Endothelial cell of umbilical vein (primary cell): Measurements from ENCODE around the gene MAP2K5. TPM values are rescaled to one million over a fixed set of nuclear protein-coding genes. Genes with fewer than 3 reads are reported as not detected.

ENCODE experiments used
- BruUV-seq: library from RNA; stranded (reverse); fragments of 400-500 nt; replicated peaks from 2 replicates; lab custom pipeline; 2021; lab: Mats Ljungman, UMichigan
- CTCF ChIA-PET: fragments of 300-600, 350-600 bp; sonication (Branson Sonifier 250); formaldehyde crosslinking; loops from one replicate; lab custom pipeline; 2021; ENCODE audit warnings: antibody characterized with exemption, inconsistent platforms; lab: Charles Lee
- POLR2A ChIA-PET: fragments of 300-600, 350-600 bp; sonication (Branson Sonifier 250); formaldehyde crosslinking; loops from one replicate; lab custom pipeline; 2021; ENCODE audit warnings: antibody characterized with exemption, inconsistent platforms; lab: Charles Lee
- DNase-seq: peaks from one replicate; pipeline ENCODE4 v3.0.0-alpha.2; 2011; ENCODE audit warnings: low read depth, low spot score
- FAIRE-seq: peaks from 2 replicates; lab custom pipeline; 2011; peaks lifted over from hg19 to GRCh38; lab: Jason Lieb, UNC
- H2AFZ ChIP-seq: 2 replicates; pipeline ENCODE4 v1.6.0; 2012; ENCODE audit warnings: low read depth, low read length, control low read depth, inconsistent platforms
- H3K27ac ChIP-seq: 2 replicates; pipeline ENCODE4 v1.5.1; 2011; ENCODE audit warnings: low read depth, mild to moderate bottlenecking, control low read depth, low read length, moderate library complexity; ENCODE audit not compliant: insufficient read depth
- H3K27me3 ChIP-seq, 2 experiments: 2 replicates each; pipeline versions ENCODE4 v1.6.0 to v1.6.1; 2011; ENCODE audit warnings: low read length in 2 of 2, mixed read lengths in 1 of 2; ENCODE audit not compliant: control insufficient read depth in 2 of 2, insufficient read depth in 2 of 2
- H3K36me3 ChIP-seq, 2 experiments: 2 replicates in 1 of 2; 3 replicates in 1 of 2; pipeline ENCODE4 v1.5.1; 2011; ENCODE audit warnings: low read length in 2 of 2, mild to moderate bottlenecking in 1 of 2, moderate library complexity in 1 of 2; ENCODE audit not compliant: control insufficient read depth in 2 of 2, insufficient read depth in 2 of 2; ENCODE audit errors: extremely low read depth in 1 of 2
- H3K4me1 ChIP-seq: 3 replicates; pipeline ENCODE4 v1.5.1; 2011; ENCODE audit warnings: mild to moderate bottlenecking, low read length; ENCODE audit not compliant: control insufficient read depth, insufficient read depth; ENCODE audit errors: extremely low read depth
- H3K4me2 ChIP-seq: 2 replicates; pipeline ENCODE4 v1.6.1; 2011; ENCODE audit warnings: low read length, control low read depth, mixed read lengths; ENCODE audit not compliant: insufficient read depth
- H3K4me3 ChIP-seq, 3 experiments: fragments of 200-600 bp in 1 of 3; sonication (generic), shearing (Covaris generic) in 1 of 3; replicated peaks in 1 of 3; 2 replicates each; pipeline ENCODE4 v1.5.1; 2011 to 2016; ENCODE audit warnings: control low read depth in 3 of 3, low read length in 3 of 3, mild to moderate bottlenecking in 2 of 3, inconsistent platforms in 1 of 3, low read depth in 1 of 3, moderate library complexity in 1 of 3; ENCODE audit not compliant: insufficient read depth in 1 of 3
- H3K79me2 ChIP-seq: 2 replicates; pipeline ENCODE4 v1.6.0; 2012; ENCODE audit warnings: low read length, inconsistent platforms; ENCODE audit not compliant: control insufficient read depth, insufficient read depth
- H3K9ac ChIP-seq: replicated peaks from 2 replicates; pipeline ENCODE3; 2011; ENCODE audit warnings: low read length, control low read depth; ENCODE audit not compliant: insufficient read depth; ENCODE audit errors: extremely low read depth
- H3K9me1 ChIP-seq: replicated peaks from 3 replicates; pipeline ENCODE4 v1.6.0; 2011; ENCODE audit warnings: mild to moderate bottlenecking, low read length; ENCODE audit not compliant: control insufficient read depth, insufficient read depth; ENCODE audit errors: extremely low read depth
- H3K9me3 ChIP-seq: replicated peaks from 2 replicates; pipeline ENCODE4 v1.5.1; 2012; ENCODE audit warnings: low read length, inconsistent platforms; ENCODE audit not compliant: control insufficient read depth, insufficient read depth
- H4K20me1 ChIP-seq: replicated peaks from 2 replicates; pipeline ENCODE3; 2011; ENCODE audit warnings: mild to moderate bottlenecking, low read length; ENCODE audit not compliant: control insufficient read depth, insufficient read depth; ENCODE audit errors: extremely low read depth
- CTCF ChIP-seq, 2 donors: IDR thresholded peaks; 1 replicate in 1 of 2; 2 replicates in 1 of 2; pipeline ENCODE4 v1.5.1; 2011; ENCODE audit warnings: low read length in 2 of 2, mild to moderate bottlenecking in 2 of 2, moderate library complexity in 2 of 2, control low read depth in 1 of 2, inconsistent platforms in 1 of 2, low read depth in 1 of 2; ENCODE audit not compliant: insufficient read depth in 1 of 2; ENCODE audit errors: extremely low read depth in 1 of 2
- EZH2 ChIP-seq: IDR thresholded peaks from 2 replicates; pipeline ENCODE4 v1.6.1; 2012; ENCODE audit warnings: borderline replicate concordance, low read depth, mild to moderate bottlenecking, moderate library complexity, low read length, inconsistent platforms; ENCODE audit not compliant: severe bottlenecking
- FOS ChIP-seq: IDR thresholded peaks from 2 replicates; pipeline ENCODE4 v1.6.1; 2011; ENCODE audit warnings: mild to moderate bottlenecking, low read length, moderate library complexity, borderline replicate concordance; ENCODE audit not compliant: insufficient read depth
- GATA2 ChIP-seq: IDR thresholded peaks from 2 replicates; pipeline ENCODE4 v1.7.0; 2011; ENCODE audit warnings: low read depth, mild to moderate bottlenecking, moderate library complexity, mixed read lengths, low read length; ENCODE audit not compliant: insufficient read length, insufficient read depth
- JUN ChIP-seq: IDR thresholded peaks from 2 replicates; pipeline ENCODE4 v1.6.1; 2011; ENCODE audit warnings: borderline replicate concordance, low read depth; ENCODE audit not compliant: insufficient read length, insufficient read depth
- MYC ChIP-seq: IDR thresholded peaks from one replicate; pipeline ENCODE4 v1.6.1; 2011; ENCODE audit warnings: mild to moderate bottlenecking, low read depth, low read length
- POLR2A ChIP-seq: IDR thresholded peaks from 2 replicates; pipeline ENCODE4 v1.6.1; 2012; ENCODE audit warnings: low read depth, mild to moderate bottlenecking, control low read depth, low read length
- POLR2AphosphoS5 ChIP-seq: IDR thresholded peaks from 2 replicates; pipeline ENCODE4 v1.6.1; 2012; ENCODE audit warnings: low read depth, mild to moderate bottlenecking, control low read depth, low read length, moderate library complexity; ENCODE audit not compliant: insufficient read depth
- dilution Hi-C: fragments of 300-500 bp; cut with MboI; formaldehyde crosslinking; loops from one replicate; pipeline ENCODE4 v1.15.0; 2019; ENCODE audit warnings: low sequenced_read_pairs; ENCODE audit not compliant: extremely low pct_ligation_motif_present
- intact Hi-C: fragments of 100-400 bp; cut with micrococcal nuclease; formaldehyde crosslinking; loops from one replicate; pipeline ENCODE4 v1.10.0; 2022
- polyA plus RNA-seq, 4 experiments: library from polyadenylated mRNA; depleted of rRNA in 3 of 4; stranded (reverse) in 3 of 4; unstranded in 1 of 4; fragments of >200 nt; gene quantifications; 2 replicates each; pipeline versions ENCODE4 v1.2.1 to v1.2.3, GENCODE V29; 2011 to 2012; ENCODE audit warnings: missing spikeins in 1 of 4
- total RNA-seq: library from RNA; stranded (reverse); gene quantifications from 2 replicates; pipeline ENCODE4 v1.2.3, GENCODE V29; 2021
- TF ChIP-seq, protein P1 (sequence below): IDR thresholded peaks from 2 replicates; pipeline ENCODE4 v1.6.1; 2011; ENCODE audit not compliant: insufficient read depth, insufficient read length

MAP2K5 gene
- total and polyA plus RNA-seq, 2 donors (not counting 3 experiments of a cell fraction or from before 2014, with no cell fraction given) = 4.9 to 24.7 TPM

DNA sequence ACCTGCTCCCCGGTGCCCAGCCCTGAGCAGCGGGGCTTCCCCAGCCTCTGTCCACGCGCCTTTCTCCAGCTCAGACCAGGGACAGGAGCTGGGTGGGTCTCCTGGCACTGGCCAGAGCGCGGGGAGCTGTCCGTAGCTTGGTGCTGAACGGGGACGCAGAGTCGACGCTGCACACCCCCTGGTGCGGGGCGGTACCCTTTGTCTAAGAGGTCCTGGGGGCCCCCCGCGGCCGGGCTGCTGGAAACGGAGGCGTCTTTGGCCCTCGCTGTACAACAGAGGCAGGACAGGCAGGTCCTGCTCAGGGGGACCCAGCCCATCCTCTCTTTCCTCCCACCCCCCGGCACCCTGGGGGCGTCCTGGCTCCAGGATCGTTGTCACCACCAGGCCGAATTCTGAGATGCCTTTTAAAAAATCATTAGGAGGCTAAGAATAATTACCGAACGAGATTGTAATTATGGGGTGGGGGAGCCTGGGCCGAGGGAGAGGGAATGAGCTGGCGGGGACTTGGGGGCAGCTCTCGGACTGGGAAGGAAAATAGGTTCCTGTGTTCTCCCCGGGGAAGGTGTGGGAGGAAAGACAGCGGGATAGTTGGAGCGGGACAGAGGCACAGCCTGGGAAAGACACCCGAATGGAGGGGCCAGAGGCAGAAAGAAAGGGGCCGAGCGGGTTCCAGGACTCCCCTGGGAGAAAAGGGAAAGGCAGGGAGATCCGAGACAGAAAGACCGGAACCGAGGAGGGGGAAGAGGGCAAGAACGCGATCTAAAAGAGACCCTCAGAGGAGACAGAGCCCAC lies 278.7 kb downstream of the MAP2K5 start:
- no peaks in the 10 kb centered on the region for H3K79me2 ChIP-seq
- H3K9ac ChIP-seq = no peak overlapping the region
- no peaks in the 10 kb centered on the region for H4K20me1 ChIP-seq
- H3K36me3 ChIP-seq = no peaks in the 10 kb centered on the region
- no TSS peak for BruUV-seq
- no peak overlapping the region for H2AFZ ChIP-seq
- DNase-seq = peak; percentile 47
- TF ChIP-seq MYC = no peak
- no peak for TF ChIP-seq CTCF (IDR thresholded peaks at IDR 0.05; ENCODE audit: extremely low read depth in 1 of 2, insufficient read depth in 1 of 2, low read depth in 1 of 2, low read length in 2 of 2)
- TF ChIP-seq POLR2A = no peak
- TF ChIP-seq JUN = no peak
- TF ChIP-seq EZH2 = no peak
- TF ChIP-seq, protein P1, sequence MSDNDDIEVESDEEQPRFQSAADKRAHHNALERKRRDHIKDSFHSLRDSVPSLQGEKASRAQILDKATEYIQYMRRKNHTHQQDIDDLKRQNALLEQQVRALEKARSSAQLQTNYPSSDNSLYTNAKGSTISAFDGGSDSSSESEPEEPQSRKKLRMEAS = no peak
- no peak for TF ChIP-seq GATA2
- TF ChIP-seq FOS = no peak
- no peak for TF ChIP-seq POLR2AphosphoS5
- no peaks in the 10 kb centered on the region for H3K9me3 ChIP-seq
- no peak overlapping the region for H3K4me2 ChIP-seq
- no peaks in the 10 kb centered on the region for H3K9me1 ChIP-seq
- H3K27me3 ChIP-seq = peaks cover 71 to 85% of the 10 kb centered on the region in 2 experiments
- H3K4me3 ChIP-seq = no peak overlapping the region
- FAIRE-seq = no peak
- ChIA-PET CTCF (interaction anchor here (1.1 to 1.4 kb wide), 2 partner anchors 11 to 14 kb away, joined by 6 to 9 read pairs; no protein-coding TSS in a partner anchor), POLR2A (no interaction called here)
- peaks cover 2% of the 10 kb centered on the region for H3K4me1 ChIP-seq
- dilution Hi-C loops = no loop called here
- H3K27ac ChIP-seq = no peak overlapping the region
- intact Hi-C loops = no loop called here
